Epithelial cell of esophagus (primary cell): ENCODE measurements around the gene PSMD2.

Experiments
- DNase-seq: peaks from one replicate; pipeline ENCODE4 v3.0.0; 2010; ENCODE audit warnings: low read depth
- H3K4me3 ChIP-seq: 2 replicates; pipeline ENCODE4 v1.5.1; 2011; ENCODE audit warnings: mild to moderate bottlenecking, low read length, control low read depth
- TF ChIP-seq, protein P1 (sequence below): IDR thresholded peaks from 2 replicates; pipeline ENCODE4 v1.5.1; 2011; ENCODE audit warnings: low read depth, mild to moderate bottlenecking, low read length, control low read depth, inconsistent platforms; ENCODE audit not compliant: insufficient read depth; ENCODE audit errors: missing control alignments

PSMD2 gene

DNA sequence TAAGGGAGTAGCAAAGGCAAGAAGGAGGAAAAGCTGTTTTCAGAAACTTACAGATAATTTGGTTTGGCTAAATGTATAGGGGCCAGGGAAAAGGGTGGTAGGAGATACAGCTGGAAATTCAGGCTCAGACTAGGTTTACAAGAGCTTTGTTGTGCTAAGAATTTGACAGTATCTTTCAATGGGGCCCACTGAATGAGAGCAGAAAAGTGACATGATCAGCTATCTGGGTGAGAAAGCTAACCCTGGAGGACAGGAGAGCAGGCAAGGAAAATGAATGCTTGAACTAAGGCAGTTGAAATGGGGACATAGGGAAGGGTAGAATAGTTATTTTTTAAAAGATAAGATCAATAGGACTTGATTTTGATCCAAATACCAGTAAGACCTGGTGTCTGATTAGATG lies 12.6 kb downstream of the PSMD2 start:
- DNase-seq: no peak
- TF ChIP-seq, protein P1, sequence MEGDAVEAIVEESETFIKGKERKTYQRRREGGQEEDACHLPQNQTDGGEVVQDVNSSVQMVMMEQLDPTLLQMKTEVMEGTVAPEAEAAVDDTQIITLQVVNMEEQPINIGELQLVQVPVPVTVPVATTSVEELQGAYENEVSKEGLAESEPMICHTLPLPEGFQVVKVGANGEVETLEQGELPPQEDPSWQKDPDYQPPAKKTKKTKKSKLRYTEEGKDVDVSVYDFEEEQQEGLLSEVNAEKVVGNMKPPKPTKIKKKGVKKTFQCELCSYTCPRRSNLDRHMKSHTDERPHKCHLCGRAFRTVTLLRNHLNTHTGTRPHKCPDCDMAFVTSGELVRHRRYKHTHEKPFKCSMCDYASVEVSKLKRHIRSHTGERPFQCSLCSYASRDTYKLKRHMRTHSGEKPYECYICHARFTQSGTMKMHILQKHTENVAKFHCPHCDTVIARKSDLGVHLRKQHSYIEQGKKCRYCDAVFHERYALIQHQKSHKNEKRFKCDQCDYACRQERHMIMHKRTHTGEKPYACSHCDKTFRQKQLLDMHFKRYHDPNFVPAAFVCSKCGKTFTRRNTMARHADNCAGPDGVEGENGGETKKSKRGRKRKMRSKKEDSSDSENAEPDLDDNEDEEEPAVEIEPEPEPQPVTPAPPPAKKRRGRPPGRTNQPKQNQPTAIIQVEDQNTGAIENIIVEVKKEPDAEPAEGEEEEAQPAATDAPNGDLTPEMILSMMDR: no peak
- H3K4me3 ChIP-seq: no peak overlapping the region

GRCh38 chr3:184314363-184314699 lies 15.3 kb downstream of the PSMD2 start, which contains the start of gene EIF4G1:
Gene EIF4G1 (plus strand): TSS chr3:184314606. CDS start chr3:184315797, 1,191 bp downstream.
- DNase-seq: peak; percentile 96
- TF ChIP-seq, protein P1: no peak

GRCh38 chr3:184314700-184315542 lies 15.9 kb downstream of the PSMD2 start:
- TF ChIP-seq, protein P1: no peak

More at GRCh38 chr3:184314363-184314699, 15.3 kb downstream of the PSMD2 start, which contains the start of gene EIF4G1:
- peak within 1 kb of the TSS; percentile 88 for H3K4me3 ChIP-seq

GRCh38 chr3:184315543-184315867 lies 16.5 kb downstream of the PSMD2 start:
- DNase-seq: no peak
- peak overlapping the region; percentile 88 for H3K4me3 ChIP-seq
- TF ChIP-seq, protein P1: no peak

More at GRCh38 chr3:184314700-184315542, 15.9 kb downstream of the PSMD2 start:
- DNase-seq: peak; percentile 66
- H3K4me3 ChIP-seq: peak overlapping the region; percentile 88

DNA sequence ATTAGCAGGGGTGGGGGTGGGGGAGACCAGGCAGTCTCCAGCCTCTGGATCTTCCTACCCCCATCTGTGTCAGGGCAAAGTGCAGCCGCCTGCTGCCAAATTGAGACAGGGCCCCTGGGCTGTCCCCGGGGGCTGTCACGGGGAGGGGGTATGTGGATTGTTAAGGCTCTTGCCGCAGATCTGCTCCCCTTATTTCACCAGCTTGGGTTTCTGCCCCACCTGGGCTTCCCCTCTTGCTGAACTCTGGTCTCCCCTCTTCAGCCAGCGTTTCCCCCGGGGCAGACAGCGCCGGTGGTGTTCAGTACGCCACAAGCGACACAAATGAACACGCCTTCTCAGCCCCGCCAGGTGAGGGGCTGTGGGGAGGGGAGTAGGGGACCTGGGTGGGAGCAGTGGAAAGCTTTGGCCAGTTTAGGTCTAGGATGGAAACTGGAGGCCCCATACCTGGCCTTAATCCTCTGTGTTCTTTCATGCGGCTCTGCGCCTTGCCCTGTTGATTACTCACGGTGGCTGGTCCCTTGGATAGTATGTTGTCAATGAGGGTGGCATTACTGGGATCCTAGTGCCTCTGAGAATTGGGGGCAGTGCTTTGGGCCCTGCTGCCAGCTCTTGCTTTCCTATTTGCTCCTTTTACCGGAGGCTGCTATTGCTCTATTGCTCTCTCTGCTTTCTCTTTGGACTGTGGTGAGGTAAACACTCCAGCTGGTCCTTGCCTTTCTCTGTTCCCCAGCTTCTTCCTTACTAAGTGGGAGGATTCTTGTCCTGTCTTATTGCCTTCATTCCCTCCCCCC lies 17.0 kb downstream of the PSMD2 start:
- peak overlapping the region; percentile 88 for H3K4me3 ChIP-seq
- TF ChIP-seq, protein P1: no peak
- DNase-seq: no peak

GRCh38 chr3:184316792-184317191 lies 17.8 kb downstream of the PSMD2 start:
- DNase-seq: no peak
- TF ChIP-seq, protein P1: no peak
- H3K4me3 ChIP-seq: peak overlapping the region; percentile 88
